ENCODE measurements around the gene LINC01488.

- no peak for TF ChIP-seq POLR2AphosphoS5 (IDR thresholded peaks at IDR 0.05)
- TF ChIP-seq CTCF (IDR thresholded peaks at IDR 0.05): no peak
- no peak for TF ChIP-seq POLR2A (IDR thresholded peaks at IDR 0.05)
Measured at GRCh38 chr11:69521457-69521856, 40.0 kb downstream of the LINC01488 start.

Data from prostate gland (tissue), 2 donors.